Testis (tissue), 3 donors: ENCODE measurements around the gene RALGPS1. TPM values are rescaled to one million over a fixed set of nuclear protein-coding genes. Genes with fewer than 3 reads are reported as not detected.
A peak's percentile ranks its signal among the peaks of the same experiment; 100 is the strongest.

Source experiments
- DNase-seq: peaks from one replicate; pipeline ENCODE4 v3.0.0-alpha.2; 2019
- H3K27ac ChIP-seq, 2 donors: fragments of 200-600 bp; sonication (generic); one replicate each; pipeline ENCODE4 v1.5.1; 2019
- H3K27me3 ChIP-seq: fragments of 200-600 bp; sonication (generic); one replicate; pipeline ENCODE4 v1.5.1; 2019
- H3K36me3 ChIP-seq: fragments of 200-600 bp; sonication (generic); one replicate; pipeline ENCODE4 v1.5.1; 2017; ENCODE audit warnings: low read depth; ENCODE audit errors: missing control alignments
- H3K4me1 ChIP-seq: fragments of 200-600 bp; sonication (generic); one replicate; pipeline ENCODE4 v1.5.1; 2019
- H3K4me3 ChIP-seq, 2 donors: fragments of 200-600 bp; sonication (generic); one replicate each; pipeline ENCODE4 v1.5.1; 2017 to 2019
- H3K9me3 ChIP-seq: fragments of 200-600 bp; sonication (generic); one replicate; pipeline ENCODE4 v1.5.1; 2017
- CTCF ChIP-seq, 3 experiments: fragments of 450-650 bp in 2 of 3; fragments of 200-600 bp in 1 of 3; sonication (generic) in 1 of 3; IDR thresholded peaks; one replicate each; pipeline ENCODE4 v1.5.1; 2016 to 2019; ENCODE audit warnings: antibody characterized with exemption in 3 of 3, mild to moderate bottlenecking in 2 of 3, moderate library complexity in 1 of 3
- POLR2A ChIP-seq: fragments of 450-650 bp; IDR thresholded peaks from one replicate; pipeline ENCODE4 v1.6.1; 2017; ENCODE audit warnings: antibody characterized with exemption, mild to moderate bottlenecking, moderate library complexity
- WGBS, 2 donors: methylation state at CpG; one replicate each; pipeline ENCODE4 v1.1.5; 2018; 5-methylcytosine and 5-hydroxymethylcytosine counted together
- intact Hi-C: fragments of 100-400 bp; cut with DNase I; formaldehyde crosslinking; loops from one replicate; pipeline ENCODE4 v1.15.1; 2023; ENCODE audit warnings: low total_unique reads
- polyA plus RNA-seq: library from polyadenylated mRNA; stranded (reverse); fragments of 350-450 nt; fragmentation: Illumina TruSeq; extraction: RNeasy Lipid Tissue Mini Kit (QIAGEN cat#74804); gene quantifications from one replicate; pipeline ENCODE4 v1.2.3, GENCODE V29; 2014; ENCODE audit warnings: low read depth, low replicate concordance; ENCODE audit not compliant: insufficient read depth
- total RNA-seq, 2 donors: library from RNA; depleted of rRNA; stranded (reverse); fragments of >200 nt; gene quantifications; one replicate each; pipeline ENCODE4 v1.2.3, GENCODE V29; 2016

Gene RALGPS1
- total and polyA plus RNA-seq, 3 donors from 2014 or later = 35.9 to 48.6 (median 36.9) TPM

DNA sequence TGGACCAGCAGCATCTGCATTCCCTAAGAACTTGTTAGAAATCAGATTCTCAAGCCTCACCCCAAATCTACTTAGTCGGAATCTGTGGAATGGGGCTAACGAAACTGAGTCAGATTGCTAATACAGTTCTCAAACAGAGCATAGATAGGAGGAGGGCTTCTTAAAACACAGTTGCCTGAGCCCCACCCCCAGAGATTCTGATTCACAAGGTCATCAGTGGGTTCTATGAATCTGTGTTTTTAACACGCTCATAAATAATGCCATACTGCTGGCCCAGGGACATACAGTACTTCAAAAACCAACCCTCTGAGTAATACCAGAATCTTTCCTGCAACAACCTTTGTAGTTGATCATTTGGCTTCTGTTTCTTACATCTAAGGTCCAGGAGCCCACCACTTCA lies 317.1 kb downstream of the RALGPS1 start:
- TF ChIP-seq POLR2A = no peak
- TF ChIP-seq CTCF (IDR thresholded peaks at IDR 0.05) = no peak
- no peaks in the 10 kb centered on the region for H3K9me3 ChIP-seq
- 86 to 88% methylated on average over 3 of the region's 3 CpGs for WGBS, 2 donors
- intact Hi-C loops = no loop called here
- no peak overlapping the region for H3K4me3 ChIP-seq
- no peak overlapping the region for H3K27ac ChIP-seq
- no peaks in the 10 kb centered on the region for H3K36me3 ChIP-seq
- no peaks in the 10 kb centered on the region for H3K27me3 ChIP-seq
- no peak for DNase-seq
- H3K4me1 ChIP-seq = peaks cover 15% of the 10 kb centered on the region

DNA sequence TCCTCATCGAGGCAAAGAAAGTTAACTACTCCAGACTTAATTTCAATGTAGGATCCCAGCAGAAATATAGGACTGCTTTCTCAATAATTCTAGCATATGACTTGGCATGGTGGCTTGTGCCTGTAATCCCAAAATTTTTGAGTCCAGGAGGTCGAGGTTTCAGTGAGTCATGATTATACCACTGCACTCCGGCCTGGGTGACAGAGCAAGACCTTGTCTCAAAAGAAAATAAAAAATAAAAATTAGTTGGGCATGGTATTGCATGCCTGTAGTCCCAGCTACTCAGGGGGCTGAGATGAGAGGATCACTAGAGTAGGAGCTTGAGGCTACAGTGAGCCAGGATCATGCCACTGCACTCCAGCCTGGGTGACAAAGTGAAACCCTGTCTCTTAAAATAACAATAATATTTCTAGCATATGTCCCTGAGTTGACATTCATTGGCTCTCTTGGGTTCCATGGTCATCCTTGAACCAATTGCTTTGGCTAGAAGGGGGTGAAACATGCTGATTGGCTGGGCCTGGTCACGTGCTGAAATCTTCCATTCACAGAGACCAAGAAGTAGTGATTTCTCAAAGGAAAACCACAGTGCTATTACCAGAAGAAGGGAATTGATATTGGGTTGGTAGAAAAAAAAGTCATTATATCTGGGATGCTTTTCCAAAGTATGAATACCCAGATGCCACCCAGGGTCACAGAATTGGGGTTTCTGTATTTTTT lies 318.4 kb downstream of the RALGPS1 start:
- Histone ChIP-seq H3K4me1 (peaks cover 15% of the 10 kb centered on the region), H3K27me3 (no peaks in the 10 kb centered on the region), H3K4me3 (no peak overlapping the region), H3K9me3 (no peaks in the 10 kb centered on the region), H3K27ac (peak overlapping the region; percentile 15 to 82), H3K36me3 (no peaks in the 10 kb centered on the region)
- intact Hi-C loops = no loop called here
- DNase-seq = no peak
- TF ChIP-seq POLR2A (no peak), CTCF (IDR thresholded peaks at IDR 0.05) (no peak)
- 80 to 87% methylated on average over 4 of the region's 4 CpGs for WGBS, 2 donors

DNA sequence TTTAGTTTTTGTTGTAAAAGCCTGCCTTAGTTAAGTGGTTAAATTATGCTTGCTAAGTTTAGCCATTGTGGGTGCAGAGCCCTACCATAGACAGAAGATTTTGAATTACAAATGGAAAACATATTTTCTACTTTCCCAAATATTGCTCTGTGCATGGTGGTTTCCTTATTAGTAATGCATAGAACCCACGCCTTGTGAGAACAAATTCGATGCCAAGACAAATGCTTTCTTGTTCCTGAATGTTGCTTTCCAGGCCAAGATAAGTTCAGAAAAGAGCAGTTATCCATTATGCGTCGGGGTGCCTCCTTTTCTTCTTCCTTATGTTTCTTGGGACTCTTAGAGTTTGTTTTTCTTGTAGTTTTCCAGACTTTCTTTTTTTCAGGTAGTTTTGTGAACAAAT lies 319.0 kb downstream of the RALGPS1 start:
- H3K4me1 ChIP-seq = peaks cover 15% of the 10 kb centered on the region
- DNase-seq = no peak
- TF ChIP-seq POLR2A (no peak), CTCF (IDR thresholded peaks at IDR 0.05) (no peak)
- no peak overlapping the region for H3K4me3 ChIP-seq
- H3K9me3 ChIP-seq = no peaks in the 10 kb centered on the region
- H3K36me3 ChIP-seq = no peaks in the 10 kb centered on the region
- peak overlapping the region; percentile 15 to 82 for H3K27ac ChIP-seq
- intact Hi-C loops = no loop called here
- H3K27me3 ChIP-seq = no peaks in the 10 kb centered on the region
- WGBS, 2 donors = 32 to 34% methylated on average over 4 of the region's 4 CpGs

- WGBS, 2 donors = 39 to 44% methylated on average over 1 of the region's 1 CpG
Observed at GRCh38 chr9:127233989-127234388, 319.4 kb downstream of the RALGPS1 start.

More at GRCh38 chr9:127233989-127234388, 319.4 kb downstream of the RALGPS1 start:
- no peaks in the 10 kb centered on the region for H3K9me3 ChIP-seq
- TF ChIP-seq CTCF (IDR thresholded peaks at IDR 0.05) (no peak), POLR2A (no peak)
- no peaks in the 10 kb centered on the region for H3K36me3 ChIP-seq
- no peak overlapping the region for H3K4me3 ChIP-seq
- no peak for DNase-seq
- peak overlapping the region; percentile 15 to 82 for H3K27ac ChIP-seq
- intact Hi-C loops = no loop called here
- H3K27me3 ChIP-seq = no peaks in the 10 kb centered on the region
- H3K4me1 ChIP-seq = peaks cover 15% of the 10 kb centered on the region
